OCI-LY3 (cell line): Measurements from ENCODE around the gene SFXN5.

Experiments used
- H2AFZ ChIP-seq: fragments of 200-600, 300-600 bp; shearing (Covaris generic); 2 replicates; pipeline ENCODE4 v1.6.0; 2014; ENCODE audit warnings: antibody characterized with exemption, low read depth, low read length
- H3K27ac ChIP-seq: fragments of 200-600, 300-600 bp; sonication (generic); 2 replicates; pipeline ENCODE4 v1.5.1; 2014; ENCODE audit warnings: mild to moderate bottlenecking, low read length, moderate library complexity, mixed read lengths
- H3K27me3 ChIP-seq: fragments of 200-600, 300-600 bp; sonication (generic); 2 replicates; pipeline ENCODE4 v1.6.1; 2014; ENCODE audit warnings: low read depth, low read length, mixed read lengths
- H3K36me3 ChIP-seq: fragments of 200-600, 300-600 bp; sonication (generic); replicated peaks from 2 replicates; pipeline ENCODE3; 2014; ENCODE audit warnings: low read depth, low read length, mixed read lengths
- H3K4me1 ChIP-seq: fragments of 300-600, 200-600 bp; sonication (generic); 2 replicates; pipeline ENCODE4 v1.6.1; 2014; ENCODE audit warnings: low read length, mixed read lengths
- H3K4me2 ChIP-seq: fragments of 200-600, 300-600 bp; sonication (generic); 2 replicates; pipeline ENCODE4 v1.6.1; 2014; ENCODE audit warnings: low read length, mixed read lengths
- H3K4me3 ChIP-seq: fragments of 300-600, 200-600 bp; sonication (generic); 2 replicates; pipeline ENCODE4 v1.5.1; 2014; ENCODE audit warnings: antibody characterized with exemption, mild to moderate bottlenecking, low read length, moderate library complexity
- H3K79me2 ChIP-seq: fragments of 300-600, 200-600 bp; shearing (Covaris generic); 2 replicates; pipeline ENCODE4 v1.6.1; 2014; ENCODE audit warnings: mild to moderate bottlenecking, low read length, mixed read lengths
- H3K9ac ChIP-seq: fragments of 300-600, 200-600 bp; shearing (Covaris generic); 2 replicates; pipeline ENCODE4 v1.6.0; 2014; ENCODE audit warnings: mild to moderate bottlenecking, low read length, moderate library complexity
- H3K9me3 ChIP-seq: fragments of 200-600, 300-600 bp; shearing (Covaris generic); 2 replicates; pipeline ENCODE4 v1.6.1; 2014; ENCODE audit warnings: low read length, mixed read lengths; ENCODE audit not compliant: insufficient read depth
- H4K20me1 ChIP-seq: fragments of 200-600, 300-600 bp; sonication (generic); 2 replicates; pipeline ENCODE4 v1.6.1; 2016; ENCODE audit warnings: low read length, mixed read lengths; ENCODE audit not compliant: insufficient read depth
- EZH2phosphoT487 ChIP-seq: fragments of 200-600 bp; shearing (Covaris generic); IDR thresholded peaks from 2 replicates; pipeline ENCODE4 v1.6.1; 2018; ENCODE audit warnings: antibody characterized with exemption, mixed run types, low read depth
- TF ChIP-seq, protein P1 (sequence below): fragments of 200-600, 300-600 bp; sonication (generic); IDR thresholded peaks from 2 replicates; pipeline ENCODE4 v1.5.1; 2014; ENCODE audit warnings: antibody characterized with exemption, low read length, low read depth

The SFXN5 gene

DNA sequence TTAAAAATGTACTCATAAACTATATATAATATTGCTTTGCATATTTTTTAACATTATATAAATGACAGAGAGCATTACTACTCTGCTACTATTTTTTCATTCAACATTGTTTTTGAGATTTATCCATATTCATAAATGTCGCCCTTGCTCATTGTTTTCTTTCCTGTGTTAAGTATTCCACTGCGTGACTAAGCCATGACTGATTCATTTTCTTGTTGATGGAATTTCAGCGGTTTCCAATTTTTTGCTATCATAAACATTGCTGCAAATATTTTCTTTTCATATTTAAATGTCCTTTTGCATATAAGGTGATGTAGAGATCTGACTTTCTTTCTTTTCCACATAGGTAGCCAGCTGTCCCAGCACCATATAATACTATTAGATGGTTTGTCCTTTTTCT lies 57.6 kb downstream of the SFXN5 start:
- Histone ChIP-seq H3K27ac (no peak overlapping the region), H3K4me2 (no peak overlapping the region), H3K4me3 (no peak overlapping the region), H3K27me3 (no peaks in the 10 kb centered on the region), H3K36me3 (no peaks in the 10 kb centered on the region), H4K20me1 (no peaks in the 10 kb centered on the region), H2AFZ (no peak overlapping the region), H3K9me3 (no peaks in the 10 kb centered on the region), H3K4me1 (no peaks in the 10 kb centered on the region), H3K79me2 (no peaks in the 10 kb centered on the region), H3K9ac (no peak overlapping the region)
- no peak for TF ChIP-seq EZH2phosphoT487
- TF ChIP-seq, protein P1, sequence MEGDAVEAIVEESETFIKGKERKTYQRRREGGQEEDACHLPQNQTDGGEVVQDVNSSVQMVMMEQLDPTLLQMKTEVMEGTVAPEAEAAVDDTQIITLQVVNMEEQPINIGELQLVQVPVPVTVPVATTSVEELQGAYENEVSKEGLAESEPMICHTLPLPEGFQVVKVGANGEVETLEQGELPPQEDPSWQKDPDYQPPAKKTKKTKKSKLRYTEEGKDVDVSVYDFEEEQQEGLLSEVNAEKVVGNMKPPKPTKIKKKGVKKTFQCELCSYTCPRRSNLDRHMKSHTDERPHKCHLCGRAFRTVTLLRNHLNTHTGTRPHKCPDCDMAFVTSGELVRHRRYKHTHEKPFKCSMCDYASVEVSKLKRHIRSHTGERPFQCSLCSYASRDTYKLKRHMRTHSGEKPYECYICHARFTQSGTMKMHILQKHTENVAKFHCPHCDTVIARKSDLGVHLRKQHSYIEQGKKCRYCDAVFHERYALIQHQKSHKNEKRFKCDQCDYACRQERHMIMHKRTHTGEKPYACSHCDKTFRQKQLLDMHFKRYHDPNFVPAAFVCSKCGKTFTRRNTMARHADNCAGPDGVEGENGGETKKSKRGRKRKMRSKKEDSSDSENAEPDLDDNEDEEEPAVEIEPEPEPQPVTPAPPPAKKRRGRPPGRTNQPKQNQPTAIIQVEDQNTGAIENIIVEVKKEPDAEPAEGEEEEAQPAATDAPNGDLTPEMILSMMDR: no peak

DNA sequence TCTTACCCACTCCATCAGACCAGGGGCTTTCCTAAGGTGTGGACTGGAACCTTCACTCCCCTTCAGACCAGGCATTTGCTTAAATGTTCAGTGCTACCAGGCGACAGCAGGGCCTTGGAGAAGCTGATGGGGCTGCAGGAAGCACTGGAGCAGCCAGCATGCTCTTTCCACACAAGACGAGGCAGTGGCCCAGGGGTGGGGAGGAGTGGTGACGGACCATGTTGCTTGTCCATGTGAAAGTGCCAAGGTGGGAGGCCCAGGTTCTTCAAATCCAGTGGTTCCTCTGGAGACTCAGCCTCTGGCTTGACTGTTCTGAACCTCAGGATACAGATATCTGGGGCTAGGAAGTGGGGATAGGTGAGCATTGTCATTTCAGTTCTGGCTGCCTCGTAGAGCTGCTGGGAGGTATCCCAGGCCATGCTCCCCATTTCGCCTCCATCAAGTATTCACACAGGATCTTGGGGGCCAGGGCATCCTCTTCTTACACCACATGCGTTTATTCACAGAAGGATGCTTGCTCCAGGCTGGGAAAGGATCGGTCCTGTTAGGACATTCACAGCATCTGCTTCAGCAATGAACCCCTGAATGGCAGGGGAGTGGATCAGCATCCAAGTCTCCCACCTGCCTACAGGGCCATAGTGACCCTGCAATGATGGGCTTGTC lies 62.2 kb downstream of the SFXN5 start:
- Histone ChIP-seq H3K79me2 (no peaks in the 10 kb centered on the region), H3K4me1 (no peaks in the 10 kb centered on the region), H2AFZ (no peak overlapping the region), H3K36me3 (no peaks in the 10 kb centered on the region), H3K27ac (no peak overlapping the region), H3K27me3 (no peaks in the 10 kb centered on the region), H4K20me1 (no peaks in the 10 kb centered on the region), H3K4me3 (no peak overlapping the region), H3K9ac (no peak overlapping the region), H3K9me3 (no peaks in the 10 kb centered on the region), H3K4me2 (no peak overlapping the region)
- TF ChIP-seq EZH2phosphoT487: no peak
- TF ChIP-seq, protein P1: no peak

DNA sequence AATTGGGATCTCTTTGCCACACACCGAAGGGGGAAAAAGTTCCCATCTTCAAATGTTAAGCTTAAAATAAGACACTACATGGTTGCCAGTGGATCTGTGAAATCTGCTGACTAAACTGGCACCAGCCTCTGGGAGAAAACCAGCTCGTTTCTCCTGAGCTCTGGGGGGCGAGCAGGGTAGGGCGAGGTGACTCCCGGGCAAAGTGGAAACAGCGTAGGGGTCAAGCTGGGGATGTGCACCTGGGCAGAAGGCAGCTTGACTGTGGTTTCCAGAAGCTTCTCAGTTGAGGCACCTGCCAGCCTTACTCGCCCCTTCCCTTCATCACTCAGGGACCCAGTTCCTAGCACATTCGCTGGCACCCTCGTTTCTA lies 62.8 kb downstream of the SFXN5 start:
- Histone ChIP-seq H3K4me3 (no peak overlapping the region), H3K9ac (no peak overlapping the region), H3K36me3 (no peaks in the 10 kb centered on the region), H2AFZ (no peak overlapping the region), H4K20me1 (no peaks in the 10 kb centered on the region), H3K4me1 (no peaks in the 10 kb centered on the region), H3K27me3 (no peaks in the 10 kb centered on the region), H3K9me3 (no peaks in the 10 kb centered on the region), H3K4me2 (no peak overlapping the region), H3K79me2 (no peaks in the 10 kb centered on the region), H3K27ac (no peak overlapping the region)
- TF ChIP-seq EZH2phosphoT487: no peak
- TF ChIP-seq, protein P1: no peak

DNA sequence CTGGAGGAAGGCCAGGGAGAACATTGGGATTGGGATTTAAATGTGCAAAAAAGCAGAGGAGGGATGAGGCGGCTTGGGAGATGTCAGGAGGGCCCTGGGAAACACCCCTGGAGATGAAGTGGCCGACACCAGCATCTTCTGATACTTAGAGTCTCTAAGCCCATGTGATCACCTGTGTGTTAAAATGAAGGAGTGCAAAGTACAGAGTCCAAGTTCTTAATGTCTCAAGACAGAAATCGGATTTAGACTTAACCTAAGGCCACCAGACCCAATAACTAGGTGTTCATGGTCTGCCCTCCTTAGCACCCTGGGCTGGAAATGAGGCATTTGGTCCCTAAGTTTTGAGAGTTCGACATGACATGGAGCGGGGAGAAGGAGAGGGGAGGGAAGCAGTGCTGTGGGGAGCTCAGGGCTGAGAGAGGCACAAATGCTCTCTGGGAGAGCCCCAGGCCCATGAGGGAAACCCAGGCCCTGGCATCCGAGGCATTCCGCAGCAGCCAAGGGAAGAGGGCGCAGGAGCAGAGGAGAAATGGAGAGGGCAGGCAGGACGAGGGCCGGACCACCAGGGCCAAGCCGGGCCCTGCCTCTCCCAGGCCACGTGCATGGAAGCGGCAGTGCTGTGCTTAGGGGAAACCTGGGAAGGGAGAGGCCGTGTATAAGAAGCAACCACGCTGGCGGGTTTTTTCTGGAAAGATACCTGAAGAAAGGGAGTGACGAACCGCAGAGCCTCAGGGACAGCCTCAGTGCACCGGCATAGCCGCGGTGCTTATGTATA lies 63.3 kb downstream of the SFXN5 start:
- Histone ChIP-seq H3K36me3 (no peaks in the 10 kb centered on the region), H3K9me3 (no peaks in the 10 kb centered on the region), H3K79me2 (no peaks in the 10 kb centered on the region), H4K20me1 (no peaks in the 10 kb centered on the region), H3K4me2 (no peak overlapping the region), H2AFZ (no peak overlapping the region), H3K4me1 (no peaks in the 10 kb centered on the region), H3K9ac (no peak overlapping the region), H3K27me3 (no peaks in the 10 kb centered on the region), H3K27ac (no peak overlapping the region), H3K4me3 (no peak overlapping the region)
- TF ChIP-seq EZH2phosphoT487: no peak
- TF ChIP-seq, protein P1: no peak
